ENCODE results near the gene ERBB4.

DNA sequence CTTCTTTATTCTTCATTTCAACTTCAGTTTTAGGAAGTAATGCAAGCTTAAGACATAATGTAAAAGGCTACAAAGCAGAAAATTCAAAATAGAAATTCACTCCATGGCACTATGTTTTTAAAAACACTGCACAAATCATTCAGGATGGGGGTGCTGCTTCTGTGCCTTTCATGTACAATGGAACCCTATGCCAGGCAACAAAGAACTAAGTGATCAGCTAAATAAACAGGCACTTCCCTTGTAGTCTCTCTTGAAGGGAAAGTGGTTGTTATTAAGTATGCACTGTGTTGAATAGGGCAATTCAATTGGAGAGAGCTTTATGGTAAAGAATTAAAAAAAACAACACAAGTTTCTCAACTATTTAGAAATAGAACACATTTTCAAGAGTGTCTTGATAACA, 10.9 kb upstream of the ERBB4 start:
- TF ChIP-seq, protein P1, sequence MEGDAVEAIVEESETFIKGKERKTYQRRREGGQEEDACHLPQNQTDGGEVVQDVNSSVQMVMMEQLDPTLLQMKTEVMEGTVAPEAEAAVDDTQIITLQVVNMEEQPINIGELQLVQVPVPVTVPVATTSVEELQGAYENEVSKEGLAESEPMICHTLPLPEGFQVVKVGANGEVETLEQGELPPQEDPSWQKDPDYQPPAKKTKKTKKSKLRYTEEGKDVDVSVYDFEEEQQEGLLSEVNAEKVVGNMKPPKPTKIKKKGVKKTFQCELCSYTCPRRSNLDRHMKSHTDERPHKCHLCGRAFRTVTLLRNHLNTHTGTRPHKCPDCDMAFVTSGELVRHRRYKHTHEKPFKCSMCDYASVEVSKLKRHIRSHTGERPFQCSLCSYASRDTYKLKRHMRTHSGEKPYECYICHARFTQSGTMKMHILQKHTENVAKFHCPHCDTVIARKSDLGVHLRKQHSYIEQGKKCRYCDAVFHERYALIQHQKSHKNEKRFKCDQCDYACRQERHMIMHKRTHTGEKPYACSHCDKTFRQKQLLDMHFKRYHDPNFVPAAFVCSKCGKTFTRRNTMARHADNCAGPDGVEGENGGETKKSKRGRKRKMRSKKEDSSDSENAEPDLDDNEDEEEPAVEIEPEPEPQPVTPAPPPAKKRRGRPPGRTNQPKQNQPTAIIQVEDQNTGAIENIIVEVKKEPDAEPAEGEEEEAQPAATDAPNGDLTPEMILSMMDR (IDR thresholded peaks at IDR 0.05) = no peak
- no peak for TF ChIP-seq EP300 (IDR thresholded peaks at IDR 0.05)

Measured in ovary (tissue), 3 donors.